Activated CD4-positive, alpha-beta T cell treated with anti-CD3 and anti-CD28 coated beads, Interleukin-2, Interleukin-4, amounts not matched to agents 100 ng/mL and 50 ng/mL, durations not matched to agents 16 hours and 8 hours (primary cell): ENCODE results near the gene MSMP.
A peak's percentile ranks its signal among the peaks of the same experiment; 100 is the strongest.

Source experiments
- DNase-seq: peaks from one replicate; pipeline ENCODE4 v3.0.0-alpha.2; 2020; ENCODE audit warnings: low spot score

The MSMP gene, protein sequence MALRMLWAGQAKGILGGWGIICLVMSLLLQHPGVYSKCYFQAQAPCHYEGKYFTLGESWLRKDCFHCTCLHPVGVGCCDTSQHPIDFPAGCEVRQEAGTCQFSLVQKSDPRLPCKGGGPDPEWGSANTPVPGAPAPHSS

GRCh38 chr9:35754264-35754663, at the start of gene MSMP:
TSS of gene MSMP (minus strand) at chr9:35754276. CDS start at chr9:35754129, 147 bp downstream.
- DNase-seq: no peak

DNA sequence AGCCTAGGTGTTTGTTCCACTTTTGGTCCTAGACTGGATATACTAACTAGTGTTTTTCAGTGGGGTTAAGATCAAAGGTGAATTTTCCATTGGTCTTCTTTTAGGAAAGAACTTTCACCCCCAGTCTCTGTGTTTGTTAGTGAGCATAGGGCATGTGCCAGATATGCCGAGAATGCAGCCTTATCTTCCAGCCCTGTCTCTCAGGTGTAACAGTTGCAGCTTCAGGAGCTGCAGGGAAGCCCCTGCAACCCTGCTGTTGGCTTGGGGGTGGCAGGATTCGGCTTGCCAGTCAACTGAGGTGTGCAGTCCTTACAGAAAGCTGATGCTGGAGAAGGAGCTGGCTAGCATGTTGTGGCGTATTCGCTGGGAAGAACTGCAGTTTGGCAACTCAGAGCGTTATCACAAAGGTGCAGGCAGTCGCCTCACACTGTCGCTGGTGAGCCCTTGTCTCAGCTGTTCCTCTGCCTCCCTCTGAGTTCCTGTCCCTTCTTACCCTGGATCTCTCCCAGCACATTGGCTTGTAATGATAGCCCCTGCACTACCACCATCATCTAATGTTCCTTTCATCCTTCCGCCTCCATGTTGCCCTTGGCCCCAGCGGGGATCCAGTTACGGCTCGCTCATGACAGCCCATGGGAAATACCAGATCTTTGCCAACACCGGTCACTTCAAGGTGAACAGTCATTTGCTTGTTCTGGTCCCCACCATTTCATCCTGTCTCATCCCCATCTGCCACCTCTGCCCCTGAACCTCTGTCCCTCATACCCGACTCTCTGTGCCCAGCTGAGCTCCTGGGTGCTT, 47.5 kb upstream of the MSMP start:
- DNase-seq: no peak

- DNase-seq: no peak
Measured at GRCh38 chr9:35800530-35800929, 46.5 kb upstream of the MSMP start.

DNA sequence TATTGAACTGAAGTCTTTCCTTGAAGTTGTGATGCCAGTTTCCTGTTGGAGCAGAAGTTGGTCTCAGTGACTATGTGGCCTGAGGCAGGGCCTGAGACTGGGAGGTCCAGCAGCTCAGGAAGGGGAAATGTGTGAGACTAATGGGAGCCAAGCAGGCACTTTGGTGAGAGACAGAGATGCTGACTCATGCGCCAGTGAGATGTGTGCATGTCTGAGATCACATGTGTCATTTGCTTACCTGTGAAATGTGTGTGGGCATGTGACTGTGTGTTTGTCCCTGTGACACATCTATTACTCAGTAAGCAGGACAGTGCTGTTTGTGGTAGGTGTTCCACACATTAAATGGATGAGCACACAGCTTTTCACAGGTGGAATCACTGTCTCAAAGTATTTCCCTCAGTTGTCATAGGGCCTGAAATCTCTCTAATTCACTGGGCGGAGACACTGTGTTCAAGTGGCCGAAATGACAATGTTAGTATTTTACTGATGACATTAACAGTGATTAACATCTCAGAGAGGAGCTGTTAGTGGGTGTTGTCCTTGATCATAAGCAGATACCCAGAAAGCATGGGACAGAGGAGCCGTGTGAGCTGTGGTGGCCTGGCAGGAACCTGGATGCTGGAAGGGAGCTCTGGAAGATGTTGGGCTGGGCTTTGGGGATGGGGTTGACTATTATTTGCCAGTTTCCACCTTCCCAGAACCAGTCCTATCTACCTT, 44.7 kb upstream of the MSMP start:
- peak; percentile 52 for DNase-seq

- no peak for DNase-seq
Measured at GRCh38 chr9:35797311-35798109, 43.4 kb upstream of the MSMP start.

GRCh38 chr9:35795695-35796094, 41.6 kb upstream of the MSMP start:
- DNase-seq: no peak

GRCh38 chr9:35793461-35793860, 39.4 kb upstream of the MSMP start:
- DNase-seq: no peak

DNA sequence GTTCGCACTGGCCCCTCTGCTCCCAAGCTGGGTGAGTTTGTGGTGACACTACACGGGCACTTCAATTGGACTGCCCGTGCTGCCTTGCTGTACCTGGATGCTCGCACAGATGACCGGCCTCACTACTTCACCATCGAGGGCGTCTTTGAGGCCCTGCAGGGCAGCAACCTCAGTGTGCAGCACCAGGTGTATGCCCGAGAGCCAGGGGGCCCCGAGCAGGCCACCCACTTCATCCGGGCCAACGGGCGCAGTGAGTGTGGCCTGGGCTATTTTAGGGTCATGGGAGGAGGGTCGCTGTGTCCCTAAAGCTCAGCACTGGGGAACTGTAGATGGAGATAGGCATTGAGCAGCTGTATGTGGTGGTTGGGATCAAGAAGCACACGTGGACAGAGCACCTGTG, 38.8 kb upstream of the MSMP start:
- DNase-seq: no peak

DNA sequence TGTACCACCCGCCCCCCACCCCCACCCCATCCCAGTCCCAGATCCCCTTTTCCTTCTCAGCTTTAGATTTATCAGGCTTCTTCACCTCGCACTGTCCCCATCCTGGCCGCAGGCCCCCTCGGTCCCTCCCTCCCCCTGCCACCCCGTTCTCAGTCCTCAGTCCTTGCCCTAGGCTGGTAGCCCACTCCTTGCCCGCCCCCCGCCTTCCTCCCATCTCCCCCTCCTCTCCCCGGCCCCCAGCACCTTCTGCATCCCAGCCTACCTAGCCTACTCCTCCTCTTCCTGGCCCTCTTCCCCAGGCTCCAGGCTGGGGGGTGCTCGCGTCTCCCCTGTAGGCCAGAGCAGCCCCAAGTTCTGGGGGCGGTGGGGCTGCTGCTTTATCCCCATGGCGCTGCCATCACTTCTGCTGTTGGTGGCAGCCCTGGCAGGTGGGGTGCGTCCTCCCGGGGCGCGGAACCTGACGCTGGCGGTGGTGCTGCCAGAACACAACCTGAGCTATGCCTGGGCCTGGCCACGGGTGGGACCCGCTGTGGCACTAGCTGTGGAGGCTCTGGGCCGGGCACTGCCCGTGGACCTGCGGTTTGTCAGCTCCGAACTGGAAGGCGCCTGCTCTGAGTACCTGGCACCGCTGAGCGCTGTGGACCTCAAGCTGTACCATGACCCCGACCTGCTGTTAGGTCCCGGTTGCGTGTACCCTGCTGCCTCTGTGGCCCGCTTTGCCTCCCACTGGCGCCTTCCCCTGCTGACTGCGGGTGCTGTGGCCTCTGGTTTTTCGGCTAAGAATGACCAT, 38.1 kb upstream of the MSMP start:
- no peak for DNase-seq

- no peak for DNase-seq
Measured at GRCh38 chr9:35791297-35791921, 37.3 kb upstream of the MSMP start, which contains the start of gene NPR2. TSS of gene NPR2 (plus strand) at chr9:35791591. CDS start at chr9:35792409, 818 bp downstream.

GRCh38 chr9:35790385-35791296, 36.6 kb upstream of the MSMP start:
- peak; percentile 56 for DNase-seq

DNA sequence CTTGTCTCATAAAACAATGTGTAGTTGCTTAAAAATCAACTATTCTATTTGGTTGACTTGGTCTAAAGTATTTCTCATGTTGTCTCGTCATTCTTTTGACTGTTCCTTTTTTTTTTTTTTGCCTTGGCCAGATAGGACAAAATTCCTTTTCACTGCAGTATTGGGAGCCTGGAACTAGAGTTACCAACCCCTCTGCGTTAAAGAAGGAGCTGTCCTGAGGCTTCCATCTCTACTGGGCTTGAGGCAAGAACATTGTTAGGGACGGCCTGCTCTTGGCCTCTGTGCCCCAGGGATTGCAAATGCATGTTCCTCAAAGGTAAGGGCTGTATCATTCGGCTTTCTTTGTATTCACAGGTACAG, 35.9 kb upstream of the MSMP start:
- no peak for DNase-seq

- no peak for DNase-seq
Measured at GRCh38 chr9:35789541-35789940, 35.5 kb upstream of the MSMP start.

DNA sequence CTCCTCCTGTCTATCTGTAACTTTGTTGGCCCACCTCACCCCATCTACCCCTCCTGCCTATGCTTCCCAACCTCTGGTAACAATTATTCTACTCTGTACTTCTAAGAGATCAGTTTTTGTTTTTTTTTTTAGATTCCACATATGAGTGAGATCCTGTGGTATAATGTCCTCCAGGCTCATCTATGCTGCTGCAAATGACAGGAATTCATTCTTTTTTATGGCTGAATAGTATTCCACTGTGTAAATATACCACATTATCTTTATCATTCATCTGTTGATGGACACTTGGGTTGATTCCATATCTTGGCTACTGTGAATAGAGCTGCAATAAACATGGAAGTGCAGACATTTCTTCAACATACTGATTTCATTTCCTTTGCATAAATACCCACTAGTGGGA, 29.3 kb upstream of the MSMP start:
- no peak for DNase-seq

DNA sequence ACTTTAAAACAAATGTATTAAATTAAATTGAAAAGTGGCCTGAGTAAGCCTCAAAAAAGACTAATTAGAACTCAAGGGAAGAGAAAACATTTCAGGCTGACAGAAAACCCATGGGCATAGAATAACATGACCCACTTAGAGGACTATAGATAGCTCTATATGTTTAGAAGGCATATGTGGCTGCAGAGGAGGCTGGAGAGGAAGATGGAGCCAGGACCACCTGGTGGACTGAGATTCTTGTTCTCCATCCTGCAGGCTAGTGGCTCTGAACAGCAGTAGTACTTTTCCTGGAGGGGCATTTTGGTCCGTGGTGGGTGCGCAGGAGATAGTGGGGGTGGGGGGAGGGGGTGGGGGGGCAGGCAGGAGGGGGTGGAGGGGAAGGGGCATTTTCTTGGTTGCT, 27.0 kb upstream of the MSMP start:
- DNase-seq: no peak

DNA sequence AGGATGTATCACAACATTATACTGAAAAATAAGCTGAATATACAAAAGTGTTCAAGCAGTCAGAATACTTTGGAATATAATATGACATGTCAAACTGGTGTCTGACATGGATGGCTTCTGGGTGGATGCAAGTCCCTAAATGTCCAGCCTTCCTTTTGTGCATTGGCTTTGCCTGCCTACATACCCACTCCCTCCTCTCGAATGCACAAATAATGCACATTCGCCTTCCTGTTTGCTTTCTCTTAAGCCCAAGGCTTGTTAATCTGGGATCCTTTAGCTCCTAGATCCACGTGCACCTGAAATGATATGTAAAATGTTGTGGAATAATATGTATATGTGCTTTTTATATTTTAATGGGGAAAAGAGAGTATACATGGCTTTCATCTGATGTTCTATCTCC, 24.4 kb upstream of the MSMP start:
- no peak for DNase-seq

DNA sequence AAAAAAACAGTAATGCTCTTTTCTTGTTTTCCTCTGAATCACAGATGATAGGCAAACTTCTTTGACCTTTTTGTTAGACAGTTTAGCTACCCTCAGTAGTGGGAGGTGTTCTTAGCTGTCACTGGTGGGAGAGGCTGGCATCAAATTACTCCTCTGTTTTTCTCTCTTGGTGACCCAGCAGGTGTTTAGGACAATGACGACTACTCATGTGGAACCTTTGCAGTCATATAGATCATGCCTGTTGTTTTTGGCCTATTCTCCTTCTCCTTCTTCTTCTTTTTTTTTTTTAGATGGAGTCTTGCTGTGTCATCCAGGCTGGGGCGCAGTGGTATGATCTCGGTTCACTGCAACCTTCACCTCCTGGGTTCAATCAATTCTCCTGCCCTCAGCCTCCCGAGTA, 21.9 kb upstream of the MSMP start:
- DNase-seq: no peak

GRCh38 chr9:35774907-35775635, 21.0 kb upstream of the MSMP start:
- no peak for DNase-seq

GRCh38 chr9:35771943-35772342, 17.9 kb upstream of the MSMP start:
- no peak for DNase-seq
